Body of pancreas (tissue), 4 donors: ENCODE measurements around the gene FAM120B. TPM values are rescaled to one million over a fixed set of nuclear protein-coding genes. Genes with fewer than 3 reads are reported as not detected.
"Not testable (repeated sequence)": the region's sequence is repeated elsewhere in the genome, so short reads cannot be mapped to it uniquely, and the experiment has no call there.

Experiments used
- ATAC-seq: fragments of 150-250 bp; one replicate; pipeline ENCODE4 v1.9.1; 2016
- DNase-seq, 4 donors: peaks; one replicate each; pipeline ENCODE4 v3.0.0-alpha.2; 2019
- H3K27ac ChIP-seq, 4 donors: fragments of 200-600 bp; sonication (generic); 1 replicate in 3 of 4; 2 replicates in 1 of 4; pipeline versions ENCODE4 v1.5.1 to v1.6.1; 2016 to 2019; ENCODE audit warnings: mild to moderate bottlenecking in 1 of 4, mixed read lengths in 1 of 4, moderate library complexity in 1 of 4
- H3K27me3 ChIP-seq, 2 donors: fragments of 200-600 bp; sonication (generic); one replicate each; pipeline ENCODE4 v1.6.0; 2016; ENCODE audit warnings: mild to moderate bottlenecking in 1 of 2
- H3K36me3 ChIP-seq, 2 donors: fragments of 200-600 bp; sonication (generic); replicated peaks in 1 of 2; 2 replicates each; pipeline ENCODE4 v1.5.1; 2016; ENCODE audit warnings: low read depth in 2 of 2; ENCODE audit not compliant: insufficient read depth in 1 of 2
- H3K4me1 ChIP-seq: fragments of 200-600 bp; sonication (generic); one replicate; pipeline ENCODE4 v1.6.0; 2016
- H3K4me3 ChIP-seq, 2 donors: fragments of 200-600 bp; sonication (generic); 1 replicate in 1 of 2; 2 replicates in 1 of 2; pipeline ENCODE4 v1.5.1; 2016 to 2019
- H3K9me3 ChIP-seq, 3 donors: fragments of 200-600 bp; sonication (generic); 1 replicate in 2 of 3; 2 replicates in 1 of 3; pipeline ENCODE4 v1.5.1; 2016
- CTCF ChIP-seq, 7 experiments: fragments of 450-650 bp in 4 of 7; fragments of 200-600 bp in 3 of 7; sonication (generic) in 3 of 7; IDR thresholded peaks; one replicate each; pipeline ENCODE4 v1.5.1; 2016 to 2019; ENCODE audit warnings: antibody characterized with exemption in 7 of 7
- POLR2A ChIP-seq, 3 donors: fragments of 450-650 bp; IDR thresholded peaks; one replicate each; pipeline ENCODE4 v1.6.1; 2016; ENCODE audit warnings: antibody characterized with exemption in 3 of 3, mild to moderate bottlenecking in 2 of 3
- WGBS, 2 donors: methylation state at CpG; one replicate each; pipeline ENCODE4 v1.1.5; 2017; 5-methylcytosine and 5-hydroxymethylcytosine counted together
- intact Hi-C: fragments of 100-400 bp; cut with DNase I; formaldehyde crosslinking; loops from one replicate; pipeline ENCODE4 v1.15.1; 2023
- total RNA-seq, 2 donors: library from RNA; depleted of rRNA; stranded (reverse); fragments of >200 nt; gene quantifications; one replicate each; pipeline ENCODE4 v1.1.0, GENCODE V29; 2016

The FAM120B gene
- total RNA-seq, 2 donors from 2014 or later = 15.6 to 29.0 TPM

DNA sequence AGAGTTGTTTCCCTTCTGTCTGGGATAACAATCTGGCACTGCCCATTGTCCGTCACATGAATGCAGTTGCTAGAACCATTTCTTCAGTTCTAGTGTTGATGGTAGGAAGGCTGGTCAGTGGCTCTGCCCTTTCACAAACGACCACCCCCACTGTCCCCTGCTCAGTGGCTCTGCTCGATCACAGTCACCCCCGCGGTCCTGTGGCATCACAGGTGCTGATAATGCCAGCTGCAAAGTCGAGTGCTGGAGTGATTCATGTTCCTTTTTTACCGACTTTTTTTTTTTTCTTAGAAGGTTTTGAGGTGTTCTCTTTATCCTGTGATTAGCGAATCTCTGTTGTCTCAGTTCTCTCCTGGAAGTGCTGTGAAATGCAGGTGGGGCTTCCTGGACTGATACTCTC, 22.8 kb downstream of the FAM120B start:
- 79 to 86% methylated on average over 8 of the region's 8 CpGs for WGBS, 2 donors
- ATAC-seq (no peak), DNase-seq (no peak)
- Histone ChIP-seq H3K4me1 (no peaks in the 10 kb centered on the region), H3K27me3 (no peaks in the 10 kb centered on the region), H3K36me3 (peaks cover 12 to 17% of the 10 kb centered on the region in 2 donors), H3K27ac (no peak overlapping the region), H3K4me3 (no peak overlapping the region), H3K9me3 (no peaks in the 10 kb centered on the region)
- intact Hi-C loops = no loop called here
- TF ChIP-seq CTCF (IDR thresholded peaks at IDR 0.05) (no peak), POLR2A (IDR thresholded peaks at IDR 0.05) (no peak)

DNA sequence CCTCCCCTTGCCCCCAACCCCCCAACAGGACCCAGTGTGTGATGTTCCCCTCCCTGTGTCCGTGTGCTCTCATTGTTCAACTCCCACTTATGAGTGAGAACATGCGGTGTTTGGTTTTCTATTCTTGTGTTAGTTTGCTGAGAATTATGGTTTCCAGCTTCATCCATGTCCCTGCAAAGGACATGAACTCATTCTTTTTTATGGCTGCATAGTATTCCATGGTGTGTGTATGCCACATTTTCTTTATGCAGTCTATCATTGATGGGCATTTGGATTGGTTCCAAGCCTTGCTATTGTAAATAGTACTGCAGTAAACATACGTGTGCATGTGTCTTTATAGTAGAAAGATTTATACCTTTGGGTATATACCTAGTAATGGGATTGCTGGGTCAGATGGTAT, 28.6 kb downstream of the FAM120B start:
- not testable (repeated sequence) for H3K9me3 ChIP-seq
- 91 to 96% methylated on average over 3 of the region's 3 CpGs for WGBS, 2 donors

DNA sequence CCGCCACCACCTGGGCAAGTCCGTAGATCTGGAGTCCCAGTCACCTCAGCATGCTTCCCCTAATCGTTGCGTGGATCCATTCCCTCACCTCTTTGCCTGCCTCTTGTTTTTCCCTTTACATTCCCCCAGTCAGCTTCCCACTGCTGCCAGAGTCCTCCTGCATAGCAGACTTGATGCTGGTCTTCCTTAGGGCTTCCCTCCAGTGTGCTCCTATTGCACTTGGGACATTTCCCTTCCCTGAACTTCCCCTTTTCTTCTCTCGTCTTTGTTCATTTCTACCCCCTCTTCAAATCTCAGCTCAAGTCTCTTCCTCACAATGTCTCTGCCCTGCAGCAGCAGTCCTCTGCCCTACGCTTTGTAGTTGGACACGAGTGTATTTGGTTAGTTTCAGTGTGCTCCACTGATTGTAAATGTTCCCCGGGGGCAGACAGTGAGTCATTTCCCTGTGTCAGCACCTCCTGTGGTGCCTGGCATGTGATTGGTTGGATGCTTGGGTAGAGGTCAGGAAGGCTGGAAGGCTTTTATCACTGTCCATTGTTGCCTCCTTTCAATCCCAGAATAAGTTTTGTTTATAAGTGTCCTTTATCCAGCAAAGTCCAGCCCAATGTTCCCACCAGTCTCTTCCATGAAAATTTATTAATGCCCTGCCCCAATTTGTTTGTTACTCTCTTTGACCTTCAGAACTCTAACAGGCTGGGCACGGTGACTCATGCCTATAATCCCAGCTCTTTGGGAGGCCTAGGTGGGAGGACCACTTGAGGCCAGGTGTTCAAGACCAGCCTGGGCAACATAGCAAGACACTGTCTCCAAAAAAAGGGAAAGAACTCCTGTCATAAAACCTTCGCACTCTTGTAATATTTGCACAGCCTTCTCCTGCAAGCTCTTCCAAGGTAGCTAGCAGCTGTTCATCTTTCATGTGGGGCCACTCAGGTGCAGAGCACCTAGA, 38.3 kb downstream of the FAM120B start:
- WGBS, 2 donors = 80 to 81% methylated on average over 10 of the region's 10 CpGs
- intact Hi-C loops = no loop called here
- ATAC-seq = peak; percentile 58
- Histone ChIP-seq H3K4me1 (peaks cover 4% of the 10 kb centered on the region), H3K27ac (peak overlapping the region in 1 of 4 donors; percentile 20), H3K27me3 (no peaks in the 10 kb centered on the region), H3K4me3 (no peak overlapping the region), H3K9me3 (no peaks in the 10 kb centered on the region), H3K36me3 (peaks cover 0 to 5% of the 10 kb centered on the region in 2 donors)
- TF ChIP-seq CTCF (IDR thresholded peaks at IDR 0.05) (no peak), POLR2A (IDR thresholded peaks at IDR 0.05) (no peak)
- peak in 1 of 4 donors; percentile 25 for DNase-seq

More for the DNA sequence above, 28.6 kb downstream of the FAM120B start:
- H3K27me3 ChIP-seq, H3K4me3 ChIP-seq, H3K36me3 ChIP-seq, H3K4me1 ChIP-seq, H3K27ac ChIP-seq, ATAC-seq, intact Hi-C loops, DNase-seq: not testable (repeated sequence)

- DNase-seq (no peak), ATAC-seq (no peak)
- H3K27ac ChIP-seq = no peak overlapping the region
Observed at GRCh38 chr6:170345662-170346061, 39.1 kb downstream of the FAM120B start.

More at GRCh38 chr6:170345662-170346061, 39.1 kb downstream of the FAM120B start:
- Histone ChIP-seq H3K4me1 (peaks cover 4% of the 10 kb centered on the region), H3K4me3 (no peak overlapping the region), H3K27me3 (no peaks in the 10 kb centered on the region), H3K36me3 (peaks cover 0 to 11% of the 10 kb centered on the region in 2 donors), H3K9me3 (no peaks in the 10 kb centered on the region)
- 93 to 95% methylated on average over 3 of the region's 3 CpGs for WGBS, 2 donors
- TF ChIP-seq POLR2A (IDR thresholded peaks at IDR 0.05) = no peak
- no peak for TF ChIP-seq CTCF (IDR thresholded peaks at IDR 0.05)
- intact Hi-C loops = no loop called here
